Measurements from ENCODE around the gene TTLL9.
"Not testable (repeated sequence)": the region's sequence is repeated elsewhere in the genome, so short reads cannot be mapped to it uniquely, and the experiment has no call there.

Gene TTLL9

GRCh38 chr20:31908016-31908415 is 37.6 kb downstream of the TTLL9 start:
- no peak overlapping the region for H3K27ac ChIP-seq (ENCODE audit: low read depth in 2 of 2, low read length in 2 of 2)
- H3K27me3 ChIP-seq (ENCODE audit: control insufficient read depth in 2 of 2, insufficient read depth in 2 of 2, low read length in 2 of 2), result no peaks in the 10 kb centered on the region
- H3K9ac ChIP-seq (ENCODE audit: low read depth in 1 of 2, low read length in 2 of 2), result no peak overlapping the region
- no peaks in the 10 kb centered on the region for H3K36me3 ChIP-seq (ENCODE audit: control insufficient read depth in 2 of 2, insufficient read depth in 2 of 2, low read length in 2 of 2)
- H3K4me1 ChIP-seq (ENCODE audit: control insufficient read depth in 2 of 2, insufficient read depth in 2 of 2, low read length in 2 of 2), result no peaks in the 10 kb centered on the region
- no peaks in the 10 kb centered on the region for H3K9me3 ChIP-seq (ENCODE audit: control insufficient read depth in 2 of 2, low read length in 2 of 2)
- H3K4me3 ChIP-seq (ENCODE audit: low read length in 2 of 2), result no peak overlapping the region

- Histone ChIP-seq H3K27me3 (ENCODE audit: control insufficient read depth in 2 of 2, insufficient read depth in 2 of 2, low read length in 2 of 2) (no peaks in the 10 kb centered on the region), H3K27ac (ENCODE audit: low read depth in 2 of 2, low read length in 2 of 2) (no peak overlapping the region), H3K4me1 (ENCODE audit: control insufficient read depth in 2 of 2, insufficient read depth in 2 of 2, low read length in 2 of 2) (no peaks in the 10 kb centered on the region), H3K4me3 (ENCODE audit: low read length in 2 of 2) (no peak overlapping the region), H3K9ac (ENCODE audit: low read depth in 1 of 2, low read length in 2 of 2) (no peak overlapping the region), H3K36me3 (ENCODE audit: control insufficient read depth in 2 of 2, insufficient read depth in 2 of 2, low read length in 2 of 2) (no peaks in the 10 kb centered on the region), H3K9me3 (ENCODE audit: control insufficient read depth in 2 of 2, low read length in 2 of 2) (no peaks in the 10 kb centered on the region)
Measured at GRCh38 chr20:31908424-31908823, 38.0 kb downstream of the TTLL9 start.

GRCh38 chr20:31909253-31910070 is 39.0 kb downstream of the TTLL9 start:
- H3K27ac ChIP-seq (ENCODE audit: low read depth in 2 of 2, low read length in 2 of 2), result no peak overlapping the region
- no peaks in the 10 kb centered on the region for H3K27me3 ChIP-seq (ENCODE audit: control insufficient read depth in 2 of 2, insufficient read depth in 2 of 2, low read length in 2 of 2)
- H3K4me3 ChIP-seq (ENCODE audit: low read length in 2 of 2), result no peak overlapping the region
- H3K9ac ChIP-seq (ENCODE audit: low read depth in 1 of 2, low read length in 2 of 2), result no peak overlapping the region
- no peaks in the 10 kb centered on the region for H3K36me3 ChIP-seq (ENCODE audit: control insufficient read depth in 2 of 2, insufficient read depth in 2 of 2, low read length in 2 of 2)
- no peaks in the 10 kb centered on the region for H3K4me1 ChIP-seq (ENCODE audit: control insufficient read depth in 2 of 2, insufficient read depth in 2 of 2, low read length in 2 of 2)
- no peaks in the 10 kb centered on the region for H3K9me3 ChIP-seq (ENCODE audit: control insufficient read depth in 2 of 2, low read length in 2 of 2)

- Histone ChIP-seq H3K9me3 (ENCODE audit: control insufficient read depth in 2 of 2, low read length in 2 of 2) (no peaks in the 10 kb centered on the region), H3K9ac (ENCODE audit: low read depth in 1 of 2, low read length in 2 of 2) (no peak overlapping the region), H3K36me3 (ENCODE audit: control insufficient read depth in 2 of 2, insufficient read depth in 2 of 2, low read length in 2 of 2) (no peaks in the 10 kb centered on the region), H3K27ac (ENCODE audit: low read depth in 2 of 2, low read length in 2 of 2) (no peak overlapping the region), H3K4me1 (ENCODE audit: control insufficient read depth in 2 of 2, insufficient read depth in 2 of 2, low read length in 2 of 2) (no peaks in the 10 kb centered on the region), H3K27me3 (ENCODE audit: control insufficient read depth in 2 of 2, insufficient read depth in 2 of 2, low read length in 2 of 2) (no peaks in the 10 kb centered on the region), H3K4me3 (ENCODE audit: low read length in 2 of 2) (no peak overlapping the region)
Measured at GRCh38 chr20:31910071-31910803, 39.8 kb downstream of the TTLL9 start.

GRCh38 chr20:31913431-31914157 is 43.2 kb downstream of the TTLL9 start:
- Histone ChIP-seq H3K27me3 (ENCODE audit: control insufficient read depth in 2 of 2, insufficient read depth in 2 of 2, low read length in 2 of 2) (no peaks in the 10 kb centered on the region), H3K4me1 (ENCODE audit: control insufficient read depth in 2 of 2, insufficient read depth in 2 of 2, low read length in 2 of 2) (no peaks in the 10 kb centered on the region), H3K36me3 (ENCODE audit: control insufficient read depth in 2 of 2, insufficient read depth in 2 of 2, low read length in 2 of 2) (no peaks in the 10 kb centered on the region), H3K27ac (ENCODE audit: low read depth in 2 of 2, low read length in 2 of 2) (no peak overlapping the region), H3K4me3 (ENCODE audit: low read length in 2 of 2) (no peak overlapping the region), H3K9ac (ENCODE audit: low read depth in 1 of 2, low read length in 2 of 2) (no peak overlapping the region), H3K9me3 (ENCODE audit: control insufficient read depth in 2 of 2, low read length in 2 of 2) (no peaks in the 10 kb centered on the region)

- Histone ChIP-seq H3K27ac (ENCODE audit: low read depth in 2 of 2, low read length in 2 of 2) (no peak overlapping the region), H3K4me1 (ENCODE audit: control insufficient read depth in 2 of 2, insufficient read depth in 2 of 2, low read length in 2 of 2) (no peaks in the 10 kb centered on the region), H3K36me3 (ENCODE audit: control insufficient read depth in 2 of 2, insufficient read depth in 2 of 2, low read length in 2 of 2) (no peaks in the 10 kb centered on the region)
Measured at GRCh38 chr20:31914170-31914569, 43.7 kb downstream of the TTLL9 start.

GRCh38 chr20:31915491-31916280 is 45.3 kb downstream of the TTLL9 start:
- H3K4me3 ChIP-seq (ENCODE audit: low read length in 2 of 2), result no peak overlapping the region
- H3K36me3 ChIP-seq (ENCODE audit: control insufficient read depth in 2 of 2, insufficient read depth in 2 of 2, low read length in 2 of 2), result no peaks in the 10 kb centered on the region
- H3K27ac ChIP-seq (ENCODE audit: low read depth in 2 of 2, low read length in 2 of 2), result no peak overlapping the region
- H3K9me3 ChIP-seq (ENCODE audit: control insufficient read depth in 2 of 2, low read length in 2 of 2), result no peaks in the 10 kb centered on the region
- H3K9ac ChIP-seq (ENCODE audit: low read depth in 1 of 2, low read length in 2 of 2), result no peak overlapping the region
- no peaks in the 10 kb centered on the region for H3K4me1 ChIP-seq (ENCODE audit: control insufficient read depth in 2 of 2, insufficient read depth in 2 of 2, low read length in 2 of 2)
- H3K27me3 ChIP-seq (ENCODE audit: control insufficient read depth in 2 of 2, insufficient read depth in 2 of 2, low read length in 2 of 2), result no peaks in the 10 kb centered on the region

More at GRCh38 chr20:31914170-31914569, 43.7 kb downstream of the TTLL9 start:
- Histone ChIP-seq H3K9me3 (ENCODE audit: control insufficient read depth in 2 of 2, low read length in 2 of 2) (no peaks in the 10 kb centered on the region), H3K4me3 (ENCODE audit: low read length in 2 of 2) (no peak overlapping the region), H3K9ac (ENCODE audit: low read depth in 1 of 2, low read length in 2 of 2) (no peak overlapping the region), H3K27me3 (ENCODE audit: control insufficient read depth in 2 of 2, insufficient read depth in 2 of 2, low read length in 2 of 2) (no peaks in the 10 kb centered on the region)

GRCh38 chr20:31916708-31917107 is 46.3 kb downstream of the TTLL9 start:
- Histone ChIP-seq H3K9me3 (ENCODE audit: control insufficient read depth in 2 of 2, low read length in 2 of 2) (no peaks in the 10 kb centered on the region), H3K36me3 (ENCODE audit: control insufficient read depth in 2 of 2, insufficient read depth in 2 of 2, low read length in 2 of 2) (no peaks in the 10 kb centered on the region), H3K4me1 (ENCODE audit: control insufficient read depth in 2 of 2, insufficient read depth in 2 of 2, low read length in 2 of 2) (no peaks in the 10 kb centered on the region), H3K4me3 (ENCODE audit: low read length in 2 of 2) (no peak overlapping the region), H3K27me3 (ENCODE audit: control insufficient read depth in 2 of 2, insufficient read depth in 2 of 2, low read length in 2 of 2) (no peaks in the 10 kb centered on the region), H3K27ac (ENCODE audit: low read depth in 2 of 2, low read length in 2 of 2) (no peak overlapping the region), H3K9ac (ENCODE audit: low read depth in 1 of 2, low read length in 2 of 2) (no peak overlapping the region)

GRCh38 chr20:31917962-31918412 is 47.6 kb downstream of the TTLL9 start:
- H3K36me3 ChIP-seq (ENCODE audit: control insufficient read depth in 2 of 2, insufficient read depth in 2 of 2, low read length in 2 of 2); H3K9me3 ChIP-seq (ENCODE audit: control insufficient read depth in 2 of 2, low read length in 2 of 2); H3K27me3 ChIP-seq (ENCODE audit: control insufficient read depth in 2 of 2, insufficient read depth in 2 of 2, low read length in 2 of 2); H3K27ac ChIP-seq (ENCODE audit: low read depth in 2 of 2, low read length in 2 of 2); H3K4me3 ChIP-seq (ENCODE audit: low read length in 2 of 2); H3K4me1 ChIP-seq (ENCODE audit: control insufficient read depth in 2 of 2, insufficient read depth in 2 of 2, low read length in 2 of 2); H3K9ac ChIP-seq (ENCODE audit: low read depth in 1 of 2, low read length in 2 of 2): not testable (repeated sequence)

All from mucosa of rectum (tissue), 2 donors.